Fibroblast of peridontal ligament (primary cell): ENCODE data around the gene CHAC1.

Source experiments
- DNase-seq: peaks from one replicate; pipeline ENCODE4 v3.0.0-alpha.2; 2010; ENCODE audit errors: extremely low read depth

The CHAC1 gene

GRCh38 chr15:40925495-40925862 lies 27.8 kb upstream of the CHAC1 start:
- DNase-seq = no peak

- no peak for DNase-seq
Measured at GRCh38 chr15:40925863-40926658, 27.2 kb upstream of the CHAC1 start.

GRCh38 chr15:40926659-40927494 lies 26.4 kb upstream of the CHAC1 start:
- no peak for DNase-seq

- no peak for DNase-seq
Measured at GRCh38 chr15:40927495-40927872, 25.8 kb upstream of the CHAC1 start.

GRCh38 chr15:40927873-40928806 lies 25.1 kb upstream of the CHAC1 start:
- DNase-seq = no peak

GRCh38 chr15:40928821-40929659 lies 24.2 kb upstream of the CHAC1 start, which contains the start of gene DLL4:
Gene DLL4 (plus strand): TSS chr15:40929340. CDS start chr15:40929669, 329 bp downstream.
- DNase-seq = no peak

GRCh38 chr15:40929660-40930429 lies 23.4 kb upstream of the CHAC1 start:
- DNase-seq = peak; percentile 43

GRCh38 chr15:40930430-40931299 lies 22.6 kb upstream of the CHAC1 start:
- DNase-seq = no peak

GRCh38 chr15:40931300-40932142 lies 21.8 kb upstream of the CHAC1 start:
- DNase-seq = no peak

- no peak for DNase-seq
Measured at GRCh38 chr15:40932156-40932555, 21.1 kb upstream of the CHAC1 start.

GRCh38 chr15:40932649-40933516 lies 20.4 kb upstream of the CHAC1 start:
- DNase-seq = no peak

- DNase-seq = no peak
Measured at GRCh38 chr15:40933517-40933902, 19.8 kb upstream of the CHAC1 start.

- no peak for DNase-seq
Measured at GRCh38 chr15:40934457-40934856, 18.8 kb upstream of the CHAC1 start.

GRCh38 chr15:40936234-40936708 lies 17.0 kb upstream of the CHAC1 start:
- DNase-seq = no peak

GRCh38 chr15:40936709-40937666 lies 16.3 kb upstream of the CHAC1 start:
- DNase-seq = no peak
